HUDEP-2 (cell line): ENCODE results near the gene TTYH2.

ENCODE experiments used
- DNase-seq, 76 experiments: peaks; one replicate each; lab custom pipeline; 2025; ENCODE audit not compliant: unreplicated experiment in 76 of 76; lab: John Stamatoyannopoulos, UW

TTYH2 gene

GRCh38 chr17:74212209-74212912 is 1.0 kb upstream of the TTYH2 start:
- DNase-seq, result peak in 50 of 76 experiments; percentile 5 to 59 (median 35)

DNA sequence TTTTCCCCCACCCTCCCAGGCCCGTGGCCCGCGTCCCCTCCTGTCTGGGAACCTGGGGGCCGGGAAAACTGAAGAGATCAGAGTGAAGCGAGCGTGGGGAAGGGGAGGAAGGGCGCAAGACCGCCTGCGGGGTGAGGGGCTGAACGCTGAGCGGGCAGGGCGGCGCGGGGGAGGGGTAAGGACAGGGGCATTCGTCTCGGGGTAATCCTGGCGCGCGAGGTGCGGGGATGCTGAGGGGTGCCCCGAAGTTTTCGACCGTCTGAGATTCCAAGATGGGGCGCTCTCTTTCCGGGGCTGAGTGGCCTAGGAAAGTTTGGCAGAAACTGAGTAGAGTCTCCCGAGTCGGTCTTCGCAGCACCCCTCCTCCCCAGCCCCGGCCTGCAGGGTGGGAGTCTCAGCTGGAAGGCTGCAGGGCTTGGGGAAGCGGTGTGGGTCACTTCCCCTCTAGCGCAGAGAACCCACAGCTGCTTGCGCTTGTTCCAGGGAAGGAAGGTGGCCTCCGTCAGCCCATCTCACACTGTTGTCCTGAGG is 555 bp downstream of the TTYH2 start:
- no peak for DNase-seq

GRCh38 chr17:74214484-74215341 is 1.3 kb downstream of the TTYH2 start:
- no peak for DNase-seq

- no peak for DNase-seq
Observed at GRCh38 chr17:74215342-74215727, 2.0 kb downstream of the TTYH2 start.

GRCh38 chr17:74216505-74216904 is 3.1 kb downstream of the TTYH2 start:
- DNase-seq, result no peak

- no peak for DNase-seq
Observed at GRCh38 chr17:74217037-74217730, 3.8 kb downstream of the TTYH2 start.

GRCh38 chr17:74217888-74218287 is 4.5 kb downstream of the TTYH2 start:
- no peak for DNase-seq

GRCh38 chr17:74218436-74218835 is 5.1 kb downstream of the TTYH2 start:
- DNase-seq, result no peak

GRCh38 chr17:74219576-74220133 is 6.3 kb downstream of the TTYH2 start:
- no peak for DNase-seq

GRCh38 chr17:74220219-74220618 is 6.8 kb downstream of the TTYH2 start:
- DNase-seq, result no peak

DNA sequence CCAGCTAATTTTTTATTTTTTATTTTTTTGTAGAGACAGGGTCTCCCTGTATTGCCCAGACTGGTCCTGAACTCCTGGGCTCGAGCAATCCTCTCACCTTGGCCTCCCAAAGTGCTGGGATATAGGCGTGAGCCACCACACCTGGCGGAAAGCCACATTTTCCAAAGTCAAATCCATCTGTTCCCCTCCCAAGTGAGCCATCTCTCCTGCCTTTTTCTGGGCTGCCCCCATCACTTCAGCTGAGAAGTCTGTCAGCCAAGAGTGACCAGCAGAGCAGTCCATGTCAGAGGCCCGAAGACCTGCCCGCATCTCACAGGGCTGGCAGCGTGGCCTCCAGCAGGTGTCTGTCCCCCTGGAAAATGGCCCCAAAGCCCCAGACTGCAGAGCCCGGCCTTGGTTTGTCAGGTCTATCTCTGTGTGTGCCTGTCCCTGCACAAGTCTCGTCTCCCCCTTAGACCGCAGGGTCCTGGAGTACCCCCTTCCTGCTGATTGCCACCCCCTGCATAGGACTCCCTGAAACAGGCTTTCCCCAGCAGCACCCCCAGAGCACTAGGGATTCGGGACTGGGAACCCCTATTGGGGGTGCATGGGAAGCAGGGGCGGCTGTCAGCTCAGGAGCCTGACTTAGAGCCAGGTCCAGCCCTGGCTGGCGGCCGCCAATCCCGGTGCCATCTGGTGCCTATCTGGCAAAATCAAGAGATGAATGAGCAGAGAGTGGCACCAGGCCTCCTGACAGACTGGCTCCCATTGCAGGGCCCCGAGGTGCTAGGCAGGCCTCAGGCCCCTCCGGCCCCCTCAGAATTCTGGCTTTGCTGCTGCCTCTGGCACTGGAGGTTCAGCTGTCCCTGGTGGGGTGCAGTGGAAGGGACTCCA is 7.8 kb downstream of the TTYH2 start:
- DNase-seq, result no peak

GRCh38 chr17:74222399-74222798 is 9.0 kb downstream of the TTYH2 start:
- no peak for DNase-seq

DNA sequence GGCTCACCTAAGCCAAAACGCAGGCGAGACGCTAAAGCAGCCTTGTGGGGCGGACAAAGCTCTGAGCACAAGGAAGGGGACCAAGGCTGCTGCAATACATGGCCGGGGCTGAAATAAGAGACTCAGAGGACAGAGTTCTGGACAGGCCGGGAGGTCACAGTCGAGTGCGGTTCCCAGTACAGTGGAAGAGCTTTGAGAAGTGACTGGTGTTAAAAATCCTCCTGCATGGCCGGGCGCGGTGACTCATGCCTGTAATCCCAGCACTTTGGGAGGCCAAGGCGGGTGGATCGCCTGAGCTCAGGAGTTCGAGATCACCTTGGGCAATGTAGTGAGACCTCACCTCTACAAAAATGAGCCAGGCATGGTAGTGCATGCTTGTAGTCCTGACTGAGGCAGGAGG is 10.5 kb downstream of the TTYH2 start:
- DNase-seq, result no peak

GRCh38 chr17:74224959-74225725 is 11.8 kb downstream of the TTYH2 start:
- no peak for DNase-seq

DNA sequence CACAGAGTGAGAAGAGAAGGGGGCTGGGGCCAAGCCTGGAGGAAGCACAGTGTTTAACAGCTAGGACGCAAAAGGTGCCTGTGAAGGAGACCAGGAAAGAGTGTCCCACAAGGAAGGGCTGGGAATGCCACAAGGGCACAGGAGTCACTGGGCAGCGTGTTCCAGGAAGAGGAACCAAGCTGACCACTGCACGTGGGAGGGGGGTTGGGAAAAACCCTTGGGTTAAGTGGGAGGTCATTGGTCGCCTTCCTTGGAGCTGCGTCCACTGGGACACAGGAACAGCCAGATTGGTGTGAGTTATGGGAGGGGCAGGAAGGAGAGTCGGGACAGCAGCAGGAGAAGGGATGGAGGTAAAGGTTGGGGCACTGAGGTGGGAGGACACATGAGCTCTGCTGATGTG is 12.9 kb downstream of the TTYH2 start:
- DNase-seq, result no peak

- DNase-seq, result no peak
Observed at GRCh38 chr17:74227271-74228080, 14.1 kb downstream of the TTYH2 start.

GRCh38 chr17:74228306-74228978 is 15.1 kb downstream of the TTYH2 start:
- no peak for DNase-seq

GRCh38 chr17:74230896-74231295 is 17.5 kb downstream of the TTYH2 start:
- no peak for DNase-seq
